Measurements from ENCODE around the gene BICRAL. TPM values are rescaled to one million over a fixed set of nuclear protein-coding genes. Genes with fewer than 3 reads are reported as not detected.

BICRAL gene
- total RNA-seq, 6 experiments from 2014 or later = 4.3 to 6.0 (median 5.5) TPM

GRCh38 chr6:42756722-42757121, 25.1 kb upstream of the BICRAL start:
- DNase-seq (no peak), ATAC-seq (no peak)
- no peak overlapping the region for H3K4me3 ChIP-seq
- no peak overlapping the region for H3K27ac ChIP-seq
- whole genome bisulfite sequencing (ENCODE audit: insufficient coverage, low coverage, low lambda C conversion rate, missing lambda C conversion rate) = 96% methylated on average over 7 of the region's 7 CpGs
- no peaks in the 10 kb centered on the region for H3K27me3 ChIP-seq
- intact Hi-C loops (cut with DNase I) = no loop called here
- H3K4me1 ChIP-seq = no peaks in the 10 kb centered on the region
- TF ChIP-seq POLR2A (IDR thresholded peaks at IDR 0.05) (no peak), CTCF (IDR thresholded peaks at IDR 0.05) (no peak)
- no peaks in the 10 kb centered on the region for H3K36me3 ChIP-seq
- H3K9me3 ChIP-seq = no peaks in the 10 kb centered on the region

GRCh38 chr6:42758756-42759430, 23.0 kb upstream of the BICRAL start:
- 95% methylated on average over 3 of the region's 3 CpGs for WGBS (ENCODE audit: insufficient coverage, low coverage, low lambda C conversion rate, missing lambda C conversion rate)
- Histone ChIP-seq H3K4me1 (no peaks in the 10 kb centered on the region), H3K36me3 (no peaks in the 10 kb centered on the region), H3K27ac (no peak overlapping the region), H3K4me3 (no peak overlapping the region), H3K9me3 (no peaks in the 10 kb centered on the region), H3K27me3 (no peaks in the 10 kb centered on the region)
- intact Hi-C loops (cut with DNase I) = no loop called here
- no peak for DNase-seq
- TF ChIP-seq CTCF (IDR thresholded peaks at IDR 0.05) = no peak
- no peak for TF ChIP-seq POLR2A (IDR thresholded peaks at IDR 0.05)
- ATAC-seq = no peak

- H3K9me3 ChIP-seq = no peaks in the 10 kb centered on the region
- no peak for DNase-seq
- H3K4me3 ChIP-seq = no peak overlapping the region
- TF ChIP-seq POLR2A (IDR thresholded peaks at IDR 0.05) = no peak
- TF ChIP-seq CTCF (IDR thresholded peaks at IDR 0.05) = no peak
- H3K36me3 ChIP-seq = no peaks in the 10 kb centered on the region
- intact Hi-C loops (cut with DNase I) = no loop called here
- WGBS (ENCODE audit: insufficient coverage, low coverage, low lambda C conversion rate, missing lambda C conversion rate) = 83% methylated on average over 8 of the region's 8 CpGs
- no peaks in the 10 kb centered on the region for H3K4me1 ChIP-seq
- no peaks in the 10 kb centered on the region for H3K27me3 ChIP-seq
- ATAC-seq = no peak
- no peak overlapping the region for H3K27ac ChIP-seq
These were observed 20.4 kb upstream of the BICRAL start for GRCh38 chr6:42761287-42762067.

- Histone ChIP-seq H3K4me1 (no peaks in the 10 kb centered on the region), H3K9me3 (no peaks in the 10 kb centered on the region), H3K4me3 (no peak overlapping the region), H3K27ac (no peak overlapping the region), H3K36me3 (no peaks in the 10 kb centered on the region), H3K27me3 (no peaks in the 10 kb centered on the region)
- intact Hi-C loops (cut with DNase I) = no loop called here
- ATAC-seq = no peak
- no peak for TF ChIP-seq POLR2A (IDR thresholded peaks at IDR 0.05)
- TF ChIP-seq CTCF (IDR thresholded peaks at IDR 0.05) = no peak
- DNase-seq = no peak
- WGBS (ENCODE audit: insufficient coverage, low coverage, low lambda C conversion rate, missing lambda C conversion rate) = 100% methylated on average over 2 of the region's 3 CpGs
These were observed 19.4 kb upstream of the BICRAL start for GRCh38 chr6:42762426-42762859.

Measured in right lobe of liver (tissue), 6 donors.